ENCODE data around the gene DNMBP.

The DNMBP gene

GRCh38 chr10:99945263-99945662 is 64.5 kb downstream of the DNMBP start:
- H3K9me2 ChIP-seq (replicated peaks; ENCODE audit: insufficient read depth, low read length), result no peaks in the 10 kb centered on the region
- H3K9me3 ChIP-seq (replicated peaks; ENCODE audit: insufficient read depth, low read length), result no peaks in the 10 kb centered on the region
- H4K20me1 ChIP-seq (ENCODE audit: insufficient read depth, low read length), result no peaks in the 10 kb centered on the region
- TF ChIP-seq, protein P1, sequence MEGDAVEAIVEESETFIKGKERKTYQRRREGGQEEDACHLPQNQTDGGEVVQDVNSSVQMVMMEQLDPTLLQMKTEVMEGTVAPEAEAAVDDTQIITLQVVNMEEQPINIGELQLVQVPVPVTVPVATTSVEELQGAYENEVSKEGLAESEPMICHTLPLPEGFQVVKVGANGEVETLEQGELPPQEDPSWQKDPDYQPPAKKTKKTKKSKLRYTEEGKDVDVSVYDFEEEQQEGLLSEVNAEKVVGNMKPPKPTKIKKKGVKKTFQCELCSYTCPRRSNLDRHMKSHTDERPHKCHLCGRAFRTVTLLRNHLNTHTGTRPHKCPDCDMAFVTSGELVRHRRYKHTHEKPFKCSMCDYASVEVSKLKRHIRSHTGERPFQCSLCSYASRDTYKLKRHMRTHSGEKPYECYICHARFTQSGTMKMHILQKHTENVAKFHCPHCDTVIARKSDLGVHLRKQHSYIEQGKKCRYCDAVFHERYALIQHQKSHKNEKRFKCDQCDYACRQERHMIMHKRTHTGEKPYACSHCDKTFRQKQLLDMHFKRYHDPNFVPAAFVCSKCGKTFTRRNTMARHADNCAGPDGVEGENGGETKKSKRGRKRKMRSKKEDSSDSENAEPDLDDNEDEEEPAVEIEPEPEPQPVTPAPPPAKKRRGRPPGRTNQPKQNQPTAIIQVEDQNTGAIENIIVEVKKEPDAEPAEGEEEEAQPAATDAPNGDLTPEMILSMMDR (IDR thresholded peaks at IDR 0.05; ENCODE audit: low read length), result no peak
- TF ChIP-seq EZH2 (optimal IDR thresholded peaks at IDR 0.05; ENCODE audit: low read depth, low read length), result no peak
- no peak for TF ChIP-seq EZH2phosphoT487 (IDR thresholded peaks at IDR 0.05; ENCODE audit: low read length)
- no peak for DNase-seq
- H3F3A ChIP-seq (ENCODE audit: insufficient read depth, low read length), result no peaks in the 10 kb centered on the region
- no peak overlapping the region for H2AFZ ChIP-seq (ENCODE audit: low read length)
- H3K36me3 ChIP-seq (replicated peaks; ENCODE audit: insufficient read depth, low read length), result no peaks in the 10 kb centered on the region
- H3K4me2 ChIP-seq (ENCODE audit: low read depth, low read length), result no peak overlapping the region
- no peak overlapping the region for H3K9ac ChIP-seq (ENCODE audit: low read length)
- no peak overlapping the region for H3K27ac ChIP-seq (ENCODE audit: low read length)
- H3K4me3 ChIP-seq (ENCODE audit: low read length), result no peak overlapping the region
- no peaks in the 10 kb centered on the region for H3K4me1 ChIP-seq (ENCODE audit: low read length)
- H3K79me2 ChIP-seq (ENCODE audit: low read length), result no peaks in the 10 kb centered on the region
- no peaks in the 10 kb centered on the region for H3K27me3 ChIP-seq (replicated peaks; ENCODE audit: insufficient read depth, low read length)

- Histone ChIP-seq H3K79me2 (ENCODE audit: low read length) (no peaks in the 10 kb centered on the region), H3K4me1 (ENCODE audit: low read length) (no peaks in the 10 kb centered on the region), H3K4me3 (ENCODE audit: low read length) (no peak overlapping the region), H3K27me3 (replicated peaks; ENCODE audit: insufficient read depth, low read length) (no peaks in the 10 kb centered on the region), H4K20me1 (ENCODE audit: insufficient read depth, low read length) (no peaks in the 10 kb centered on the region), H3K36me3 (replicated peaks; ENCODE audit: insufficient read depth, low read length) (no peaks in the 10 kb centered on the region), H3K4me2 (ENCODE audit: low read depth, low read length) (no peak overlapping the region), H3K9ac (ENCODE audit: low read length) (no peak overlapping the region), H3F3A (ENCODE audit: insufficient read depth, low read length) (no peaks in the 10 kb centered on the region), H3K9me3 (replicated peaks; ENCODE audit: insufficient read depth, low read length) (no peaks in the 10 kb centered on the region), H3K9me2 (replicated peaks; ENCODE audit: insufficient read depth, low read length) (no peaks in the 10 kb centered on the region), H3K27ac (ENCODE audit: low read length) (no peak overlapping the region), H2AFZ (ENCODE audit: low read length) (no peak overlapping the region)
- DNase-seq, result no peak
- TF ChIP-seq, protein P1 (IDR thresholded peaks at IDR 0.05; ENCODE audit: low read length), result no peak
- TF ChIP-seq EZH2phosphoT487 (IDR thresholded peaks at IDR 0.05; ENCODE audit: low read length), result no peak
- TF ChIP-seq EZH2 (optimal IDR thresholded peaks at IDR 0.05; ENCODE audit: low read depth, low read length), result no peak
Observed at GRCh38 chr10:99944860-99945259, 64.9 kb downstream of the DNMBP start.

GRCh38 chr10:99943908-99944307 is 65.8 kb downstream of the DNMBP start:
- H3K9ac ChIP-seq (ENCODE audit: low read length), result no peak overlapping the region
- H3K27me3 ChIP-seq (replicated peaks; ENCODE audit: insufficient read depth, low read length), result no peaks in the 10 kb centered on the region
- no peaks in the 10 kb centered on the region for H3K79me2 ChIP-seq (ENCODE audit: low read length)
- no peak overlapping the region for H3K27ac ChIP-seq (ENCODE audit: low read length)
- no peak overlapping the region for H2AFZ ChIP-seq (ENCODE audit: low read length)
- H3F3A ChIP-seq (ENCODE audit: insufficient read depth, low read length), result no peaks in the 10 kb centered on the region
- TF ChIP-seq, protein P1 (IDR thresholded peaks at IDR 0.05; ENCODE audit: low read length), result no peak
- TF ChIP-seq EZH2phosphoT487 (IDR thresholded peaks at IDR 0.05; ENCODE audit: low read length) (no peak), EZH2 (optimal IDR thresholded peaks at IDR 0.05; ENCODE audit: low read depth, low read length) (no peak)
- H3K36me3 ChIP-seq (replicated peaks; ENCODE audit: insufficient read depth, low read length), result no peaks in the 10 kb centered on the region
- H3K4me3 ChIP-seq (ENCODE audit: low read length), result no peak overlapping the region
- no peaks in the 10 kb centered on the region for H3K9me2 ChIP-seq (replicated peaks; ENCODE audit: insufficient read depth, low read length)
- H3K4me1 ChIP-seq (ENCODE audit: low read length), result no peaks in the 10 kb centered on the region
- no peaks in the 10 kb centered on the region for H3K9me3 ChIP-seq (replicated peaks; ENCODE audit: insufficient read depth, low read length)
- DNase-seq, result no peak
- no peaks in the 10 kb centered on the region for H4K20me1 ChIP-seq (ENCODE audit: insufficient read depth, low read length)
- H3K4me2 ChIP-seq (ENCODE audit: low read depth, low read length), result no peak overlapping the region
